ENCODE data around the gene C1orf21. TPM values are rescaled to one million over a fixed set of nuclear protein-coding genes. Genes with fewer than 3 reads are reported as not detected.

The C1orf21 gene
- total RNA-seq, 1 donor from 2014 or later, result 15.6 TPM

DNA sequence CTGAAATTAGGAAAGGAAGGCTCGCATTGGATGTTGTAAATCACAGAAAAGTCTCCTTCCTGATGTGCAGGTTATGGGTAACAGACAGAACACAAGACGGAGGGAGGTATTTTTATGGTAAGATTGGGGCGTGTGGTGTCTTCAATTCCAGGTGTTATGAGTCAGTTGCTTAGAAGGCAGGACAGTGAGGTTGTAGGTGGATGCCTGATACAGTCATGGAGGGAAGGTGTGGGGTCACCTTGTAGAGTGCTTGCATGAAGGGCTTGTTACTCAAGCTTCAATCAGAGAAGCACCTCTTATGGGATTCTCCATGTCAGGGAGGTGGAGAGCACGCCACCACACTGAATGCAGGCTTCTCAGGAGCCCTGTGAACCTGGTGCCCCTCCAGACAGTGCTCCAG, 63.1 kb downstream of the C1orf21 start:
- Mint-ChIP-seq H3K27me3 (ENCODE audit: low read depth) (no peaks in the 10 kb centered on the region), H3K4me3 (ENCODE audit: unreplicated experiment) (no peak overlapping the region), H3K9me3 (ENCODE audit: low read depth) (no peaks in the 10 kb centered on the region), H3K27ac (ENCODE audit: unreplicated experiment) (no peak overlapping the region), H3K4me1 (ENCODE audit: low read depth) (no peaks in the 10 kb centered on the region), H3K36me3 (ENCODE audit: low read depth) (no peaks in the 10 kb centered on the region)
- TF ChIP-seq, protein P1, sequence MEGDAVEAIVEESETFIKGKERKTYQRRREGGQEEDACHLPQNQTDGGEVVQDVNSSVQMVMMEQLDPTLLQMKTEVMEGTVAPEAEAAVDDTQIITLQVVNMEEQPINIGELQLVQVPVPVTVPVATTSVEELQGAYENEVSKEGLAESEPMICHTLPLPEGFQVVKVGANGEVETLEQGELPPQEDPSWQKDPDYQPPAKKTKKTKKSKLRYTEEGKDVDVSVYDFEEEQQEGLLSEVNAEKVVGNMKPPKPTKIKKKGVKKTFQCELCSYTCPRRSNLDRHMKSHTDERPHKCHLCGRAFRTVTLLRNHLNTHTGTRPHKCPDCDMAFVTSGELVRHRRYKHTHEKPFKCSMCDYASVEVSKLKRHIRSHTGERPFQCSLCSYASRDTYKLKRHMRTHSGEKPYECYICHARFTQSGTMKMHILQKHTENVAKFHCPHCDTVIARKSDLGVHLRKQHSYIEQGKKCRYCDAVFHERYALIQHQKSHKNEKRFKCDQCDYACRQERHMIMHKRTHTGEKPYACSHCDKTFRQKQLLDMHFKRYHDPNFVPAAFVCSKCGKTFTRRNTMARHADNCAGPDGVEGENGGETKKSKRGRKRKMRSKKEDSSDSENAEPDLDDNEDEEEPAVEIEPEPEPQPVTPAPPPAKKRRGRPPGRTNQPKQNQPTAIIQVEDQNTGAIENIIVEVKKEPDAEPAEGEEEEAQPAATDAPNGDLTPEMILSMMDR (IDR thresholded peaks at IDR 0.05), result no peak
- no peak for DNase-seq (ENCODE audit: low spot score)

DNA sequence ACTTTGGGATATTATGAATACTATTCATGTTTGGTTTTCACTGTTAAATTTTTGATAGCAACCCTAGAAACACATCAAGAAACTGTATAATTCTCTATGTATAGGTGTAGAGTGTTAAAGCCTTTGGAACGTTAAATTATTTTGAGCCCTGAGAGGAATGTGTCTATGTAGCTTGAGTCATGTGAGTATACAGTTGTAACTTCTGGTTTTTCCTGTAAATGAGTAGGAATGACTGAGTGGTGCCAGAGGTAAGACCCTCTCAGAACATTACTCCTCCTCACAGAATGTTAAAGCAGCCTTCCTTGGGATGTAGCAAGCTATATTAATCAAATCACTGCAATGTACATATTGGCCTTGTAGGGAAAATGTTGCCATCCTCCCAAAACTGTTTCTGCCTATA, 69.0 kb downstream of the C1orf21 start:
- no peaks in the 10 kb centered on the region for H3K36me3 Mint-ChIP-seq (ENCODE audit: low read depth)
- DNase-seq (ENCODE audit: low spot score), result no peak
- peaks cover 15% of the 10 kb centered on the region for H3K4me1 Mint-ChIP-seq (ENCODE audit: low read depth)
- TF ChIP-seq, protein P1 (IDR thresholded peaks at IDR 0.05), result no peak
- no peaks in the 10 kb centered on the region for H3K27me3 Mint-ChIP-seq (ENCODE audit: low read depth)
- H3K9me3 Mint-ChIP-seq (ENCODE audit: low read depth), result no peaks in the 10 kb centered on the region
- no peak overlapping the region for H3K4me3 Mint-ChIP-seq (ENCODE audit: unreplicated experiment)
- no peak overlapping the region for H3K27ac Mint-ChIP-seq (ENCODE audit: unreplicated experiment)

DNA sequence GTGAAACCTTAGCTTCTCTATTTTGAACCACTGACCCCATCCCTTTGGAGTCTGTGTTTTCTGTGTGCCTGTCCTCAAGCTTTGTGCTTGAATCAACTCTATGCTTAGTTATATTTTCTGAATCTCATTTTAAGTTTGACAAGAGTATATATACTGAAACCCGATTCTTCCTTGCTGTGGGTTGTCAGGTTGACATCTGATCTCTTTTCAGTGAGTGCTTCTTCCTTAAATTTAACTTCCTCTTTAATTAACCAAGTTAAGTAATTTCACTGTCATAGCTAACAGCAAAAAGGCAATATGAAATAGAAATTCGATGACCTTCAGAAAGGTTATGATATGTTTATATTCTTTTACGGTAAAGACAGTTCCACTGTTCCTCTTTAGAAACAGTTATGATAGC, 69.4 kb downstream of the C1orf21 start:
- TF ChIP-seq, protein P1 (IDR thresholded peaks at IDR 0.05), result no peak
- Mint-ChIP-seq H3K4me3 (ENCODE audit: unreplicated experiment) (no peak overlapping the region), H3K27me3 (ENCODE audit: low read depth) (no peaks in the 10 kb centered on the region), H3K27ac (ENCODE audit: unreplicated experiment) (no peak overlapping the region), H3K9me3 (ENCODE audit: low read depth) (no peaks in the 10 kb centered on the region), H3K36me3 (ENCODE audit: low read depth) (no peaks in the 10 kb centered on the region), H3K4me1 (ENCODE audit: low read depth) (peaks cover 15% of the 10 kb centered on the region)
- DNase-seq (ENCODE audit: low spot score), result no peak

DNA sequence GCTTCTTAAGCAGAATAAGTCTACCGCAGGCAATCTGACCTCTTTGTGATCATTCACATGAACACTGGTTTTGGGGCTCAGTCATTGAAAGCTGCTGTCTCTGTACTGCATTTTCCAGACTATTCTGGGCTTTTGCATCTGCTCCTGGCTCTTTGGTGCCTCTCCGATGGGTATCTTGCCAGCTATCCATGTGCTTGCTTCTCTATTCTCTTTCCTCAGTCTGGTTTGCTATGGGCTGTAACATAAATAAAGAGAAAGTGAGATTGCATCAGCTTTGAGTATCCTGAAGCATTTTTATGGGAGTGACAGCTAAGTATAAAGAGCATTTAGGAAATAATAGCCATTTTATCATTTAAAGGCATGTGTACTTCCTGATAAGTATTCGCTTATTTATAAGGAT, 70.7 kb downstream of the C1orf21 start:
- H3K4me3 Mint-ChIP-seq (ENCODE audit: unreplicated experiment), result no peak overlapping the region
- no peaks in the 10 kb centered on the region for H3K36me3 Mint-ChIP-seq (ENCODE audit: low read depth)
- H3K4me1 Mint-ChIP-seq (ENCODE audit: low read depth), result peaks cover 15% of the 10 kb centered on the region
- TF ChIP-seq, protein P1 (IDR thresholded peaks at IDR 0.05), result no peak
- no peak overlapping the region for H3K27ac Mint-ChIP-seq (ENCODE audit: unreplicated experiment)
- H3K9me3 Mint-ChIP-seq (ENCODE audit: low read depth), result no peaks in the 10 kb centered on the region
- no peaks in the 10 kb centered on the region for H3K27me3 Mint-ChIP-seq (ENCODE audit: low read depth)
- DNase-seq (ENCODE audit: low spot score), result no peak

DNA sequence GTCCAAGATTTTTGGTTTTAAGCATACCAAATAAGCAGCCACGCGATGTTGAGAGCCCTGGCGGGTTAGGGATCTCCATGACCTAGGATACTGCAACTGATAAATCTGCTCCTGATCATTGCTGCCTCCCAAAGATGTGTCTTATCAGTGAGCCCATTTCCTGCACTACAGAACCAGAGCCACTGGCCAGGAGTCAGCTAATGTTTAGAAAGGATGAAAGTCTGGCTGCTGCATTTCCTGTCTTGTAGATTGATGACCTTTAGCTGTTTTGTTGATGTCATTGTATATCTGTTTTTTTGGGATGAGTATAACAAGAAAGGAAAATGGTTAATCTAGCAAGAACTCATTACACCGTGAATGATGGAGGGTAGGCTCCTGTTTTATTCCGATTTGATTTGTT, 74.5 kb downstream of the C1orf21 start:
- Mint-ChIP-seq H3K36me3 (ENCODE audit: low read depth) (peaks cover 2% of the 10 kb centered on the region), H3K4me3 (ENCODE audit: unreplicated experiment) (no peak overlapping the region), H3K27me3 (ENCODE audit: low read depth) (no peaks in the 10 kb centered on the region), H3K4me1 (ENCODE audit: low read depth) (peaks cover 10% of the 10 kb centered on the region), H3K9me3 (ENCODE audit: low read depth) (peaks cover 3% of the 10 kb centered on the region), H3K27ac (ENCODE audit: unreplicated experiment) (no peak overlapping the region)
- no peak for DNase-seq (ENCODE audit: low spot score)
- TF ChIP-seq, protein P1 (IDR thresholded peaks at IDR 0.05), result no peak
